Measurements from ENCODE around the gene OR8B12. TPM values are rescaled to one million over a fixed set of nuclear protein-coding genes. Genes with fewer than 3 reads are reported as not detected.

Gene OR8B12
- total RNA-seq, 4 donors from 2014 or later = not detected

DNA sequence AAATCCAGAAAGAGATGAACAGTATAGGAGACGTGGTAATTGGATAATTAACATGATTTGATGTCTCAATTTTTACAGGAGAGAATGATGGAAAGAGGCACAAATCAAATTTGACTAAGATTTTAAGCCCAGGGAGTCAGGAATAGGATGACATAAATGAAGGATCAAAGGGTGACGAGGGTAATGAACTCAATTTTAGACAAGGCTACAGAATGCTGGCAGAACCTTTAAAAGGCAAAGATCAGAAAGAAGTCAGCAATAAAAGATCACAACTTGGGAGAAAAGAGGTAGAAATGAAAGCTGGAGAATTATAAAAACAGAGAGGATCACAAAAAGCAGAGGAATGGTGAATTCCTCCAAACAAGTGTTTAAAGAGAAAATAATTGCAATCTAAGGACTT is 13.4 kb upstream of the OR8B12 start:
- Histone ChIP-seq H3K27me3 (no peaks in the 10 kb centered on the region), H3K4me3 (no peak overlapping the region), H3K9me3 (no peaks in the 10 kb centered on the region), H3K36me3 (no peaks in the 10 kb centered on the region), H3K4me1 (no peaks in the 10 kb centered on the region), H3K27ac (no peak overlapping the region)
- DNase-seq = no peak
- TF ChIP-seq POLR2AphosphoS5 (IDR thresholded peaks at IDR 0.05) = no peak
- no peak for TF ChIP-seq EP300 (IDR thresholded peaks at IDR 0.05; ENCODE audit: low read depth)
- no peak for TF ChIP-seq POLR2A (IDR thresholded peaks at IDR 0.05)
- TF ChIP-seq, protein P1, sequence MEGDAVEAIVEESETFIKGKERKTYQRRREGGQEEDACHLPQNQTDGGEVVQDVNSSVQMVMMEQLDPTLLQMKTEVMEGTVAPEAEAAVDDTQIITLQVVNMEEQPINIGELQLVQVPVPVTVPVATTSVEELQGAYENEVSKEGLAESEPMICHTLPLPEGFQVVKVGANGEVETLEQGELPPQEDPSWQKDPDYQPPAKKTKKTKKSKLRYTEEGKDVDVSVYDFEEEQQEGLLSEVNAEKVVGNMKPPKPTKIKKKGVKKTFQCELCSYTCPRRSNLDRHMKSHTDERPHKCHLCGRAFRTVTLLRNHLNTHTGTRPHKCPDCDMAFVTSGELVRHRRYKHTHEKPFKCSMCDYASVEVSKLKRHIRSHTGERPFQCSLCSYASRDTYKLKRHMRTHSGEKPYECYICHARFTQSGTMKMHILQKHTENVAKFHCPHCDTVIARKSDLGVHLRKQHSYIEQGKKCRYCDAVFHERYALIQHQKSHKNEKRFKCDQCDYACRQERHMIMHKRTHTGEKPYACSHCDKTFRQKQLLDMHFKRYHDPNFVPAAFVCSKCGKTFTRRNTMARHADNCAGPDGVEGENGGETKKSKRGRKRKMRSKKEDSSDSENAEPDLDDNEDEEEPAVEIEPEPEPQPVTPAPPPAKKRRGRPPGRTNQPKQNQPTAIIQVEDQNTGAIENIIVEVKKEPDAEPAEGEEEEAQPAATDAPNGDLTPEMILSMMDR (IDR thresholded peaks at IDR 0.05) = no peak
- WGBS, 2 donors (ENCODE audit: low coverage in 1 of 2) = 32 to 38% methylated on average over 2 of the region's 2 CpGs
- intact Hi-C loops (cut with DNase I; ENCODE audit: low total_unique reads) (no loop called here), in situ Hi-C loops (cut with MboI; ENCODE audit: low pct_ligation_motif_present in 1 of 4, low pct_unique_long_range_greater_than_20kb in 1 of 4, low sequenced_read_pairs in 3 of 4) (no loop called here)

DNA sequence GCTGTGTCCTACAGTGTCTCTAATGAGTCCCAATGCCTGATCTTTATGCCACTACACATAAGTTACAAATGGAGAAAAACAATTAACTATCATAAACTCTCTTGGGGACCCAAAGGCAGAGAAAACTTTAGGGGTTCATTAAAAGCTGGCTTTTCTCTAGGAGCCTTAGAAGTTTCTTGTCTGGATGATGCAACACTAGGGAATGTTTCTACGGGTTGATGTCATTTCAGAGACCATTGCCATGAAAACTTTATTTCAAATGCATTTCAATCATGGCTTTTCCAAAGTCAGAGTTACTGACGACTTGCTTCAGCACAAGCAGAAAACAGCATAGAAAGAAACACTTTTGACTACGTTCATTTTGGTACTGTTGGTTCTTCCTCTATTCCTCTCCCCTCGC is 8.5 kb upstream of the OR8B12 start:
- no peaks in the 10 kb centered on the region for H3K9me3 ChIP-seq
- no peak overlapping the region for H3K27ac ChIP-seq
- no peak overlapping the region for H3K4me3 ChIP-seq
- no peaks in the 10 kb centered on the region for H3K36me3 ChIP-seq
- H3K27me3 ChIP-seq = no peaks in the 10 kb centered on the region
- 75 to 79% methylated on average over 4 of the region's 4 CpGs for WGBS, 2 donors (ENCODE audit: low coverage in 1 of 2)
- no peaks in the 10 kb centered on the region for H3K4me1 ChIP-seq
- intact Hi-C loops (cut with DNase I; ENCODE audit: low total_unique reads) = no loop called here
- no peak for DNase-seq
- TF ChIP-seq POLR2A (IDR thresholded peaks at IDR 0.05) = no peak
- no peak for TF ChIP-seq EP300 (IDR thresholded peaks at IDR 0.05; ENCODE audit: low read depth)
- TF ChIP-seq, protein P1 (IDR thresholded peaks at IDR 0.05) = no peak
- no peak for TF ChIP-seq POLR2AphosphoS5 (IDR thresholded peaks at IDR 0.05)
- in situ Hi-C loops (cut with MboI; ENCODE audit: low pct_ligation_motif_present in 1 of 4, low pct_unique_long_range_greater_than_20kb in 1 of 4, low sequenced_read_pairs in 3 of 4) = no loop called here

GRCh38 chr11:124551189-124551588 is 7.7 kb upstream of the OR8B12 start:
- TF ChIP-seq, protein P1 (IDR thresholded peaks at IDR 0.05) = no peak
- no peak for TF ChIP-seq POLR2AphosphoS5 (IDR thresholded peaks at IDR 0.05)
- TF ChIP-seq POLR2A (IDR thresholded peaks at IDR 0.05) = no peak
- no peak for TF ChIP-seq EP300 (IDR thresholded peaks at IDR 0.05; ENCODE audit: low read depth)
- Histone ChIP-seq H3K9me3 (no peaks in the 10 kb centered on the region), H3K27ac (no peak overlapping the region), H3K27me3 (no peaks in the 10 kb centered on the region), H3K36me3 (no peaks in the 10 kb centered on the region), H3K4me1 (no peaks in the 10 kb centered on the region), H3K4me3 (no peak overlapping the region)
- 78 to 83% methylated on average over 6 of the region's 6 CpGs for WGBS, 2 donors (ENCODE audit: low coverage in 1 of 2)
- in situ Hi-C loops (cut with MboI; ENCODE audit: low pct_ligation_motif_present in 1 of 4, low pct_unique_long_range_greater_than_20kb in 1 of 4, low sequenced_read_pairs in 3 of 4) (no loop called here), intact Hi-C loops (cut with DNase I; ENCODE audit: low total_unique reads) (no loop called here)
- no peak for DNase-seq

- intact Hi-C loops (cut with DNase I; ENCODE audit: low total_unique reads) (no loop called here), in situ Hi-C loops (cut with MboI; ENCODE audit: low pct_ligation_motif_present in 1 of 4, low pct_unique_long_range_greater_than_20kb in 1 of 4, low sequenced_read_pairs in 3 of 4) (no loop called here)
- Histone ChIP-seq H3K36me3 (no peaks in the 10 kb centered on the region), H3K4me3 (no peak overlapping the region), H3K27me3 (no peaks in the 10 kb centered on the region), H3K27ac (no peak overlapping the region), H3K4me1 (no peaks in the 10 kb centered on the region), H3K9me3 (no peaks in the 10 kb centered on the region)
- DNase-seq = no peak
- no peak for TF ChIP-seq POLR2A (IDR thresholded peaks at IDR 0.05)
- TF ChIP-seq, protein P1 (IDR thresholded peaks at IDR 0.05) = no peak
- TF ChIP-seq EP300 (IDR thresholded peaks at IDR 0.05; ENCODE audit: low read depth) = no peak
- no peak for TF ChIP-seq POLR2AphosphoS5 (IDR thresholded peaks at IDR 0.05)
- WGBS, 2 donors (ENCODE audit: low coverage in 1 of 2) = 80 to 86% methylated on average over 1 to 6 of the region's 6 CpGs
Measured at GRCh38 chr11:124543145-124543544, 309 bp downstream of the OR8B12 start.
